ENCODE data around the gene BICD1. TPM values are rescaled to one million over a fixed set of nuclear protein-coding genes. Genes with fewer than 3 reads are reported as not detected.

BICD1 gene
- total and polyA plus RNA-seq, 5 donors from 2014 or later = 8.0 to 23.6 (median 9.4) TPM

DNA sequence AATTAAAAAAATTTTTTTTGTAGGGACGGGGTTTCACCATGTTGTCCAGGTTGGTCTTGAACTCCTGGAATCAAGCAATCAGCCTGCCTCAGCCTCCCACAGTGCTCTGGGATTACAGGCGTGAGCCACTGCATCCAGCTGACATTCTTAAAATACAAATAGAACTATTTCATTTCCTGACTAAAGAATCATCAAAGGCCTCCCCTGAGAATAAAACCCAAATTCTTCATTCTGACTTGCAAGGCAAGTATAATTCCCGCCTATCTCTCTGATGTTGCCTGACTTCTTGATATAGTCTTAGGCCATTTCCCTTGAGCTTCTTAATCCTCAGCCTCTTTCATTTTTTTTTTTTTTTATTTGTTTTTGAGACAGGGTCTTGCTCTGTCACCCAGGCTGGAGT lies 4.4 kb upstream of the BICD1 start:
- no peaks in the 10 kb centered on the region for H3K36me3 Mint-ChIP-seq
- no peak overlapping the region for H3K4me3 Mint-ChIP-seq
- no peak overlapping the region for H3K27ac Mint-ChIP-seq
- Histone ChIP-seq H3K9me3 (ENCODE audit: control insufficient read depth in 2 of 2, low read length in 2 of 2) (no peaks in the 10 kb centered on the region), H3K27me3 (ENCODE audit: control insufficient read depth, insufficient read depth, low read length) (no peaks in the 10 kb centered on the region), H3K27ac (ENCODE audit: insufficient read depth, low read length, poor library complexity, severe bottlenecking) (no peak overlapping the region), H3K4me1 (ENCODE audit: control insufficient read depth, insufficient read depth, low read length, poor library complexity, severe bottlenecking) (peaks cover 7% of the 10 kb centered on the region), H3K4me3 (ENCODE audit: low read depth, low read length) (no peak overlapping the region), H3K36me3 (ENCODE audit: control insufficient read depth, insufficient read depth, low read length) (no peaks in the 10 kb centered on the region)
- H3K9me3 Mint-ChIP-seq = peaks cover 0 to 1% (median 0%) of the 10 kb centered on the region in 7 donors
- DNase-seq (no peak), ATAC-seq (ENCODE audit: low read depth in 2 of 2) (no peak)
- H3K27me3 Mint-ChIP-seq = peaks cover 8% of the 10 kb centered on the region
- peaks cover 1 to 13% (median 7%) of the 10 kb centered on the region in 4 donors for H3K4me1 Mint-ChIP-seq

- Mint-ChIP-seq H3K27ac (peak overlapping the region in 1 of 3 donors; percentile 34), H3K9me3 (peaks cover 0 to 1% (median 0%) of the 10 kb centered on the region in 7 donors), H3K27me3 (peaks cover 8% of the 10 kb centered on the region), H3K36me3 (no peaks in the 10 kb centered on the region), H3K4me1 (peaks cover 17 to 33% (median 24%) of the 10 kb centered on the region in 4 donors), H3K4me3 (peak overlapping the region; percentile 46 to 92 (median 73))
- no peak overlapping the region for H3K27ac ChIP-seq (ENCODE audit: insufficient read depth, low read length, poor library complexity, severe bottlenecking)
- ATAC-seq (ENCODE audit: low read depth in 2 of 2) (no peak), DNase-seq (no peak)
- peaks cover 26% of the 10 kb centered on the region for H3K4me1 ChIP-seq (ENCODE audit: control insufficient read depth, insufficient read depth, low read length, poor library complexity, severe bottlenecking)
- H3K9me3 ChIP-seq (ENCODE audit: control insufficient read depth in 2 of 2, low read length in 2 of 2) = no peaks in the 10 kb centered on the region
- H3K4me3 ChIP-seq (ENCODE audit: low read depth, low read length) = no peak overlapping the region
- H3K36me3 ChIP-seq (ENCODE audit: control insufficient read depth, insufficient read depth, low read length) = no peaks in the 10 kb centered on the region
- no peaks in the 10 kb centered on the region for H3K27me3 ChIP-seq (ENCODE audit: control insufficient read depth, insufficient read depth, low read length)
Measured at GRCh38 chr12:32104572-32105355, 1.9 kb upstream of the BICD1 start.

DNA sequence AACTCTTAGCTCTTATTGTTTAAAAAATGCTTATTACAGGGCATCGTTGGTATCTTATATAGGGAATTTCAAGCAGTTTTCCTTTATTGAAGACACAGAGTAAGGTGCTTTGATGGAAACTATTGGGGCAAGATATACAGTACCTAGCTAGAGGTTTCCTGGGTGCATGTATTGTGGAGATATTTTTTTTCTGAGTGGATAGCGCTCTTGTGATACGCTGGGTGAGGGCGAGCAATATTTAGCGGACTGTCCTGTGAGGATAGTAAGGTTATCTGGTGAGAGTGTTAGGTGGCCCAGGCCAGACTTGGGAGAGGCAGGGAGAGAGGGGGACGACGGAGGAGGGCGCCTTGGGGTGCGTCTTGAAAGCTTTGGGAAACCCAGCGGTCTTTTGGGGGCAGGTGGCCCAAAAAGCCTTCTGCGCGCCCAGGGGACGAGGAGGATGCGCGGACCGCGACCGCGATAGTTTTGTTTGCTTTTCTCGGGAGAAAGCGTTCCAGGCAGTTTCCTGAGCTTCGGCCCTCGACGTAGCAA lies 596 bp upstream of the BICD1 start:
- DNase-seq (no peak), ATAC-seq (ENCODE audit: low read depth in 2 of 2) (no peak)
- Histone ChIP-seq H3K36me3 (ENCODE audit: control insufficient read depth, insufficient read depth, low read length) (no peaks in the 10 kb centered on the region), H3K4me1 (ENCODE audit: control insufficient read depth, insufficient read depth, low read length, poor library complexity, severe bottlenecking) (peaks cover 26% of the 10 kb centered on the region), H3K27ac (ENCODE audit: insufficient read depth, low read length, poor library complexity, severe bottlenecking) (peak overlapping the region; percentile 51), H3K4me3 (ENCODE audit: low read depth, low read length) (peak overlapping the region; percentile 35), H3K9me3 (ENCODE audit: control insufficient read depth in 2 of 2, low read length in 2 of 2) (no peaks in the 10 kb centered on the region), H3K27me3 (ENCODE audit: control insufficient read depth, insufficient read depth, low read length) (no peaks in the 10 kb centered on the region)
- Mint-ChIP-seq H3K27me3 (peaks cover 8% of the 10 kb centered on the region), H3K4me3 (peak overlapping the region; percentile 90 to 93 (median 92)), H3K9me3 (peaks cover 0 to under 1% (median 0%) of the 10 kb centered on the region in 7 donors), H3K4me1 (peaks cover 19 to 35% (median 27%) of the 10 kb centered on the region in 4 donors), H3K27ac (peak overlapping the region; percentile 83 to 92 (median 91)), H3K36me3 (no peaks in the 10 kb centered on the region)

DNA sequence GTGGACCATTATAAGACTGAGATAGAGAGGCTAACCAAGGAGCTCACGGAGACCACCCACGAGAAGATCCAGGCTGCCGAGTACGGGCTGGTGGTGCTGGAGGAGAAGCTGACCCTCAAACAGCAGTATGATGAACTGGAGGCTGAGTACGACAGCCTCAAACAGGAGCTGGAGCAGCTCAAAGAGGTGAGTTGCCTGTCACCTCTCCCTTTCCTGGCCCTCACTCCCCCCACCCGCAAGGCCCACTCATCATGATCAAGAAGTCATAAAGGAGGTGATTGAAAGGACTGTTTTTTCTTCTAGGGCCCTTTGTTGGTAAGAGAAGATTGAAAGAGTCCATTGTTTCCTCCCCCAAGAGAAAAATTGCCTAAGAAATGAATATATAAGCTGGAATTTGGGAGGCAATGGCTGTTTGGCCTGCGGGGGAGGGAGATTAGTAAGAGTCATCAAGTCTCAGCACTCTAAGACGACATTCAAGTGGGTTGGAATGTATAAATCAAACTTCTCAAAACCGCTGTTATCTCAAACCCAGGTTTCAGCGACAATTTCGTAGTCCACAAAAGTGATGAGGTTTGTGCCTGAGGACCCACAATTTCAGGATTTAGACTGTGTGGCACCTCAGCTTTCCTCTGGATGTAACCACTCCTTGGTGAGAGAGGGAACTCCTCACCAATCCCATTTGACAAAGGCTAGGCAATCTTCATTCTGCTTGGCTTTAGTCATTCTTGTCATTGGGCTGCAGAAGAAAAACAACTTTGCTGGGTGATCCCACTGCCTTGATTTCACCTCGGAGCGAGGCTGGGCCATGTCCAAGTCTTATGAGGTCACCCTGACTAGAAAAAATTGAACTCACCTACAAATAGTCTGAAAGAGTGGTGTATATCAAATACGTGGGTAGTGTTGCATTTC lies 966 bp downstream of the BICD1 start:
- H3K9me3 Mint-ChIP-seq = no peaks in the 10 kb centered on the region
- H3K4me3 Mint-ChIP-seq = peak overlapping the region; percentile 96 to 98 (median 98)
- H3K27me3 Mint-ChIP-seq = peaks cover 8% of the 10 kb centered on the region
- Histone ChIP-seq H3K27me3 (ENCODE audit: control insufficient read depth, insufficient read depth, low read length) (no peaks in the 10 kb centered on the region), H3K9me3 (ENCODE audit: control insufficient read depth in 2 of 2, low read length in 2 of 2) (no peaks in the 10 kb centered on the region), H3K27ac (ENCODE audit: insufficient read depth, low read length, poor library complexity, severe bottlenecking) (peak overlapping the region; percentile 51), H3K4me1 (ENCODE audit: control insufficient read depth, insufficient read depth, low read length, poor library complexity, severe bottlenecking) (peaks cover 26% of the 10 kb centered on the region), H3K4me3 (ENCODE audit: low read depth, low read length) (peak overlapping the region; percentile 88), H3K36me3 (ENCODE audit: control insufficient read depth, insufficient read depth, low read length) (no peaks in the 10 kb centered on the region)
- peak overlapping the region; percentile 83 to 96 (median 92) for H3K27ac Mint-ChIP-seq
- ATAC-seq (ENCODE audit: low read depth in 2 of 2) = peak in 1 of 2 donors; percentile 7
- peak in 2 of 3 donors; percentile 19 to 39 for DNase-seq
- H3K36me3 Mint-ChIP-seq = peaks cover 5% of the 10 kb centered on the region
- peaks cover 19 to 35% (median 27%) of the 10 kb centered on the region in 4 donors for H3K4me1 Mint-ChIP-seq

DNA sequence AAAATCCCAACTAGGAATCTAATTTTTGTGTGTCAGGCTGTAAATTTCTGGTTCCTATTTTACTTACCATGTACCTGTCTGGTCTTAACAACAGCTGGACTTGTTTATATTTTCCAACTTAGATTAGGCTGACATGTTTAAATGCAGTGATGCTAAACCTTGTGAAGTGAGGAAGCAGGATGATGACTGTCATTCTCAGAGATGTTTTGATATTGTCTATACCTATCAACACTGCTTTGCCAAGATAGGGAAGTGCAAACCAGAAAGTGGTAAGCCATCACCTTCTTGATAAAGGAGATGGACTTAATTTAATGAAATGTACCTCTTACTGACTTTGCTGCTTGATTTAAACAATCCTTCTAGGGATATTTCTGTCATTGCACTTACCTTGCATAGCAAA lies 2.1 kb downstream of the BICD1 start:
- peak overlapping the region; percentile 85 to 98 (median 96) for H3K4me3 Mint-ChIP-seq
- Histone ChIP-seq H3K9me3 (ENCODE audit: control insufficient read depth in 2 of 2, low read length in 2 of 2) (no peaks in the 10 kb centered on the region), H3K36me3 (ENCODE audit: control insufficient read depth, insufficient read depth, low read length) (no peaks in the 10 kb centered on the region), H3K27ac (ENCODE audit: insufficient read depth, low read length, poor library complexity, severe bottlenecking) (peak overlapping the region; percentile 21), H3K4me3 (ENCODE audit: low read depth, low read length) (peak overlapping the region; percentile 88), H3K27me3 (ENCODE audit: control insufficient read depth, insufficient read depth, low read length) (no peaks in the 10 kb centered on the region), H3K4me1 (ENCODE audit: control insufficient read depth, insufficient read depth, low read length, poor library complexity, severe bottlenecking) (peaks cover 26% of the 10 kb centered on the region)
- ATAC-seq (ENCODE audit: low read depth in 2 of 2) (no peak), DNase-seq (peak in 1 of 3 donors; percentile 24)
- H3K36me3 Mint-ChIP-seq = peaks cover 9% of the 10 kb centered on the region
- H3K4me1 Mint-ChIP-seq = peaks cover 19 to 38% (median 27%) of the 10 kb centered on the region in 4 donors
- peak overlapping the region; percentile 13 to 92 (median 78) for H3K27ac Mint-ChIP-seq
- peaks cover 4% of the 10 kb centered on the region for H3K27me3 Mint-ChIP-seq
- no peaks in the 10 kb centered on the region for H3K9me3 Mint-ChIP-seq

- H3K27me3 ChIP-seq (ENCODE audit: control insufficient read depth, insufficient read depth, low read length) = no peaks in the 10 kb centered on the region
- Mint-ChIP-seq H3K27ac (peak overlapping the region in 1 of 3 donors; percentile 65), H3K9me3 (no peaks in the 10 kb centered on the region), H3K4me1 (peaks cover 19 to 43% (median 28%) of the 10 kb centered on the region in 4 donors), H3K27me3 (no peaks in the 10 kb centered on the region), H3K4me3 (peak overlapping the region in 3 of 4 donors; percentile 0 to 64 (median 14)), H3K36me3 (peaks cover 9% of the 10 kb centered on the region)
- no peaks in the 10 kb centered on the region for H3K36me3 ChIP-seq (ENCODE audit: control insufficient read depth, insufficient read depth, low read length)
- ATAC-seq (ENCODE audit: low read depth in 2 of 2) (no peak), DNase-seq (no peak)
- no peaks in the 10 kb centered on the region for H3K9me3 ChIP-seq (ENCODE audit: control insufficient read depth in 2 of 2, low read length in 2 of 2)
- H3K27ac ChIP-seq (ENCODE audit: insufficient read depth, low read length, poor library complexity, severe bottlenecking) = no peak overlapping the region
- H3K4me1 ChIP-seq (ENCODE audit: control insufficient read depth, insufficient read depth, low read length, poor library complexity, severe bottlenecking) = peaks cover 26% of the 10 kb centered on the region
- H3K4me3 ChIP-seq (ENCODE audit: low read depth, low read length) = no peak overlapping the region
Measured at GRCh38 chr12:32110417-32110816, 3.8 kb downstream of the BICD1 start.

- Histone ChIP-seq H3K9me3 (ENCODE audit: control insufficient read depth in 2 of 2, low read length in 2 of 2) (no peaks in the 10 kb centered on the region), H3K27me3 (ENCODE audit: control insufficient read depth, insufficient read depth, low read length) (no peaks in the 10 kb centered on the region), H3K27ac (ENCODE audit: insufficient read depth, low read length, poor library complexity, severe bottlenecking) (no peak overlapping the region), H3K36me3 (ENCODE audit: control insufficient read depth, insufficient read depth, low read length) (no peaks in the 10 kb centered on the region), H3K4me3 (ENCODE audit: low read depth, low read length) (no peak overlapping the region), H3K4me1 (ENCODE audit: control insufficient read depth, insufficient read depth, low read length, poor library complexity, severe bottlenecking) (peaks cover 25% of the 10 kb centered on the region)
- peaks cover 23 to 45% (median 26%) of the 10 kb centered on the region in 4 donors for H3K4me1 Mint-ChIP-seq
- H3K27ac Mint-ChIP-seq = no peak overlapping the region
- peaks cover 12% of the 10 kb centered on the region for H3K36me3 Mint-ChIP-seq
- H3K9me3 Mint-ChIP-seq = no peaks in the 10 kb centered on the region
- ATAC-seq (ENCODE audit: low read depth in 2 of 2) (no peak), DNase-seq (no peak)
- H3K4me3 Mint-ChIP-seq = no peak overlapping the region
- no peaks in the 10 kb centered on the region for H3K27me3 Mint-ChIP-seq
Measured at GRCh38 chr12:32110942-32111341, 4.3 kb downstream of the BICD1 start.
